GOT3 (cell line): ENCODE results near the gene SMIM11.
"Not testable (repeated sequence)": the region's sequence is repeated elsewhere in the genome, so short reads cannot be mapped to it uniquely, and the experiment has no call there.

Experiments used
- DNase-seq: peaks from one replicate; lab custom pipeline; 2025; ENCODE audit warnings: mixed read lengths; lab: John Stamatoyannopoulos, UW

The SMIM11 gene

GRCh38 chr21:34355570-34355969 lies 19.7 kb upstream of the SMIM11 start:
- no peak for DNase-seq

GRCh38 chr21:34357889-34358288 lies 17.4 kb upstream of the SMIM11 start:
- DNase-seq: no peak

- no peak for DNase-seq
Measured at GRCh38 chr21:34358866-34359265, 16.4 kb upstream of the SMIM11 start.

GRCh38 chr21:34360488-34361241 lies 14.6 kb upstream of the SMIM11 start:
- DNase-seq: no peak

GRCh38 chr21:34362136-34362444 lies 13.2 kb upstream of the SMIM11 start:
- DNase-seq: no peak

GRCh38 chr21:34362670-34363069 lies 12.6 kb upstream of the SMIM11 start:
- no peak for DNase-seq

- DNase-seq: no peak
Measured at GRCh38 chr21:34363733-34364132, 11.6 kb upstream of the SMIM11 start, which contains the start of gene KCNE2. KCNE2 (plus strand) TSS chr21:34364006; CDS start chr21:34370479, 6,473 bp downstream.

GRCh38 chr21:34364921-34365320 lies 10.4 kb upstream of the SMIM11 start:
- DNase-seq: no peak

- DNase-seq: no peak
Measured at GRCh38 chr21:34365809-34366208, 9.5 kb upstream of the SMIM11 start.

- DNase-seq: no peak
Measured at GRCh38 chr21:34367320-34367935, 7.9 kb upstream of the SMIM11 start.

- DNase-seq: no peak
Measured at GRCh38 chr21:34369741-34370140, 5.6 kb upstream of the SMIM11 start.

GRCh38 chr21:34372321-34372720 lies 3.0 kb upstream of the SMIM11 start:
- DNase-seq: no peak

GRCh38 chr21:34374462-34374861 lies 845 bp upstream of the SMIM11 start:
- DNase-seq: not testable (repeated sequence)

GRCh38 chr21:34375619-34375972 lies 289 bp downstream of the SMIM11 start:
- DNase-seq: not testable (repeated sequence)

- not testable (repeated sequence) for DNase-seq
Measured at GRCh38 chr21:34383138-34383537, 7.8 kb downstream of the SMIM11 start.

GRCh38 chr21:34383724-34384415 lies 8.6 kb downstream of the SMIM11 start:
- DNase-seq: not testable (repeated sequence)

GRCh38 chr21:34400522-34400921 lies 25.2 kb downstream of the SMIM11 start:
- DNase-seq: not testable (repeated sequence)

- DNase-seq: not testable (repeated sequence)
Measured at GRCh38 chr21:34404742-34405141, 29.4 kb downstream of the SMIM11 start.

GRCh38 chr21:34405686-34406085 lies 30.4 kb downstream of the SMIM11 start:
- DNase-seq: not testable (repeated sequence)

- DNase-seq: not testable (repeated sequence)
Measured at GRCh38 chr21:34406102-34406501, 30.8 kb downstream of the SMIM11 start.

- not testable (repeated sequence) for DNase-seq
Measured at GRCh38 chr21:34406676-34407075, 31.4 kb downstream of the SMIM11 start.

- DNase-seq: not testable (repeated sequence)
Measured at GRCh38 chr21:34407294-34407693, 32.0 kb downstream of the SMIM11 start.

GRCh38 chr21:34417448-34418077 lies 42.3 kb downstream of the SMIM11 start:
- DNase-seq: not testable (repeated sequence)
